Gastrocnemius medialis (tissue), 4 donors: ENCODE data around the gene LBX1.

Experiments
- POLR2A ChIP-seq, 2 donors: fragments of 450-650 bp; IDR thresholded peaks; one replicate each; pipeline ENCODE4 v1.6.1; 2017; ENCODE audit warnings: antibody characterized with exemption in 2 of 2, mild to moderate bottlenecking in 2 of 2, moderate library complexity in 2 of 2
- TF ChIP-seq, protein P1 (sequence below), 5 experiments: fragments of 450-650 bp in 3 of 5; fragments of 200-600 bp in 2 of 5; sonication (generic) in 2 of 5; IDR thresholded peaks in 4 of 5; conservative IDR thresholded peaks in 1 of 5; 1 replicate in 4 of 5; 2 replicates in 1 of 5; pipeline ENCODE4 v1.5.1; 2016 to 2019; ENCODE audit warnings: antibody characterized with exemption in 5 of 5, mild to moderate bottlenecking in 3 of 5, moderate library complexity in 3 of 5

DNA sequence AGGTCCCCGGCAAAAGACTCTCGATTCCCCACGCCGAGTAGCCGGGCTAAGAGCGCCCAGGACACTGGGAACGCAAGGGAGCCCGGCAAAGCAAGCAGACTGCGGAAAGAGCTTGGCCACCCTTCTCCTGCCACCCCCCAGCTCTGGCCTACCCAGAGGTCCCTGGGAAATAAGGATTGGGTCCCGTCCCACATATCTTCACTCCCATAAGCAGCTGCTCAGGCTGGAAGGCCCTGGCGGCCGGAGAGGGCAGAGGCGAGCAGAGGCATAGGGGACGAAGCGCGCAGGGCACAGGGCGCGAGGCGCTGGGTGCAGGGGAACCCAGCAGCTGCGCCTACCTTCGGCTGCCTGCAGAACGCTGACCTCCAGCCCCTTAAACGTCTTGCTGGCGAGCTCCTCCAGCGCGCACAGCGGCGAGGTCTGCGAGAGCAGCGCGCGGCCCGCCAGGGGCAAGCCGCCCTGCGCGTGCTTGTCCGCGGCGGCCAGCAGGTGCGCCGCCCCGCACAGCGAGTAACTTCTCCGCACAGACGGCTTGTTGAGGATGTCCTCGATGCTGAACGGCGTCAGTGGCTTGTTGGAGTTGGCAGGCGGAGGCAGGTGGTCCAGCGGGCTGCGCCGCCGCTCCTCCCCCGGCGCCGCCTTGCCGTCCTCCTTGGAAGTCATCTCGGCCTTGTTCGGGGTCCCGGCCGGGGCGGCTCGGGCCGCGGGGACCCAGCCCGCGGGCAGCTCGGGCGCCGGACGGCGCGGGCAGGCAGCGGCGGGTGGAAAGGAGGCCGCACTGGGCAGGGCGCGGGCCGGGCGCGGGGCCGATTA lies 904 bp downstream of the LBX1 start:
- TF ChIP-seq, protein P1, sequence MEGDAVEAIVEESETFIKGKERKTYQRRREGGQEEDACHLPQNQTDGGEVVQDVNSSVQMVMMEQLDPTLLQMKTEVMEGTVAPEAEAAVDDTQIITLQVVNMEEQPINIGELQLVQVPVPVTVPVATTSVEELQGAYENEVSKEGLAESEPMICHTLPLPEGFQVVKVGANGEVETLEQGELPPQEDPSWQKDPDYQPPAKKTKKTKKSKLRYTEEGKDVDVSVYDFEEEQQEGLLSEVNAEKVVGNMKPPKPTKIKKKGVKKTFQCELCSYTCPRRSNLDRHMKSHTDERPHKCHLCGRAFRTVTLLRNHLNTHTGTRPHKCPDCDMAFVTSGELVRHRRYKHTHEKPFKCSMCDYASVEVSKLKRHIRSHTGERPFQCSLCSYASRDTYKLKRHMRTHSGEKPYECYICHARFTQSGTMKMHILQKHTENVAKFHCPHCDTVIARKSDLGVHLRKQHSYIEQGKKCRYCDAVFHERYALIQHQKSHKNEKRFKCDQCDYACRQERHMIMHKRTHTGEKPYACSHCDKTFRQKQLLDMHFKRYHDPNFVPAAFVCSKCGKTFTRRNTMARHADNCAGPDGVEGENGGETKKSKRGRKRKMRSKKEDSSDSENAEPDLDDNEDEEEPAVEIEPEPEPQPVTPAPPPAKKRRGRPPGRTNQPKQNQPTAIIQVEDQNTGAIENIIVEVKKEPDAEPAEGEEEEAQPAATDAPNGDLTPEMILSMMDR (IDR thresholded peaks at IDR 0.05 in 4 of 5, conservative IDR thresholded peaks at IDR 0.05 in 1 of 5), result peak in 4 of 5 experiments; percentile 21 to 50 (median 46)
- peak; percentile 18 to 48 for TF ChIP-seq POLR2A (IDR thresholded peaks at IDR 0.05)
